ENCODE measurements around the gene FSTL5. TPM values are rescaled to one million over a fixed set of nuclear protein-coding genes. Genes with fewer than 3 reads are reported as not detected.

Gene FSTL5
- total RNA-seq, 1 donor from 2014 or later, result not detected

DNA sequence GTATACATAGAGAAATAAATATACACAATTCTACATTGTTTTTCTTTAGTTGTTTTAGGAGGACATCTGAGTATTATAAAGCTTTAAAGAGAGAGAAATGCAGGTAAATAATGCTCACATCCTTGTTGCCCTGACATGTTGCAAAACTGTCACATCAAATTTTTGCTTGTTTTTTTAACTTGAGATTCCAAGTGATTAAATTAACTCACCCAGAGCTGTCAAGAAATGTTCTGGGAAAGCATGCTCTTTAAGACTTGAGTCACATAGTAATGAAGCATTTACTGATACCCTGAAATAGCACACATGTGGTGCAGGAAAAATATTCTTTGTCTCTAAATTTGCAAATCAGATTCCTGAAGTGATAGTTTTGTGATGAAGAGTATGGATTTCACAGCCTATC is 665.6 kb downstream of the FSTL5 start:
- DNase-seq, result no peak
- H3K27me3 ChIP-seq (ENCODE audit: low read depth), result no peaks in the 10 kb centered on the region
- no peak overlapping the region for H3K27ac ChIP-seq
- H3K36me3 ChIP-seq, result no peaks in the 10 kb centered on the region
- no peaks in the 10 kb centered on the region for H3K9me3 ChIP-seq
- H3K4me1 ChIP-seq, result no peaks in the 10 kb centered on the region
- ATAC-seq, result no peak
- intact Hi-C loops (cut with DNase I), result no loop called here
- H3K4me3 ChIP-seq, result no peak overlapping the region
- TF ChIP-seq, protein P1, sequence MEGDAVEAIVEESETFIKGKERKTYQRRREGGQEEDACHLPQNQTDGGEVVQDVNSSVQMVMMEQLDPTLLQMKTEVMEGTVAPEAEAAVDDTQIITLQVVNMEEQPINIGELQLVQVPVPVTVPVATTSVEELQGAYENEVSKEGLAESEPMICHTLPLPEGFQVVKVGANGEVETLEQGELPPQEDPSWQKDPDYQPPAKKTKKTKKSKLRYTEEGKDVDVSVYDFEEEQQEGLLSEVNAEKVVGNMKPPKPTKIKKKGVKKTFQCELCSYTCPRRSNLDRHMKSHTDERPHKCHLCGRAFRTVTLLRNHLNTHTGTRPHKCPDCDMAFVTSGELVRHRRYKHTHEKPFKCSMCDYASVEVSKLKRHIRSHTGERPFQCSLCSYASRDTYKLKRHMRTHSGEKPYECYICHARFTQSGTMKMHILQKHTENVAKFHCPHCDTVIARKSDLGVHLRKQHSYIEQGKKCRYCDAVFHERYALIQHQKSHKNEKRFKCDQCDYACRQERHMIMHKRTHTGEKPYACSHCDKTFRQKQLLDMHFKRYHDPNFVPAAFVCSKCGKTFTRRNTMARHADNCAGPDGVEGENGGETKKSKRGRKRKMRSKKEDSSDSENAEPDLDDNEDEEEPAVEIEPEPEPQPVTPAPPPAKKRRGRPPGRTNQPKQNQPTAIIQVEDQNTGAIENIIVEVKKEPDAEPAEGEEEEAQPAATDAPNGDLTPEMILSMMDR (IDR thresholded peaks at IDR 0.05), result no peak

DNA sequence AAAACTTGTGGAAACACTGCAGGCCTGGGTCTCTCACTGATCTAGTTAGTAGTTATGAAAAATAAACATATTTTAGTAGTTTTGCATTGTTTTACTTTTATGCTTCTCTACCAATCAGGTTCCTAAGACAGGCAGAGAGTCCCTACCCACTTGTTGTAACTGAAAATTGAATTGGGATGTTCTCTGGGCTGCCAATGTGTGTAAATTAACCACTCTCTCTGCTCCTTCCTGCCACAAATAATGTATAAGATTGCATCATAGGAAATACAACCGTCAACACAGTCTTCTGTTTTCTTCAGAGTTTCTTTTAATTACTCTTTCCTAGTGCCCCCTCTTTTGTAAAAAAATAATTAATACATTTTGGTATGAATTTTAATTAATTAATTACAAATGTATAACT is 677.3 kb downstream of the FSTL5 start:
- H3K4me3 ChIP-seq, result no peak overlapping the region
- no peaks in the 10 kb centered on the region for H3K4me1 ChIP-seq
- intact Hi-C loops (cut with DNase I), result no loop called here
- H3K36me3 ChIP-seq, result no peaks in the 10 kb centered on the region
- no peak overlapping the region for H3K27ac ChIP-seq
- DNase-seq (no peak), ATAC-seq (no peak)
- TF ChIP-seq, protein P1 (IDR thresholded peaks at IDR 0.05), result no peak
- no peaks in the 10 kb centered on the region for H3K27me3 ChIP-seq (ENCODE audit: low read depth)
- no peaks in the 10 kb centered on the region for H3K9me3 ChIP-seq

DNA sequence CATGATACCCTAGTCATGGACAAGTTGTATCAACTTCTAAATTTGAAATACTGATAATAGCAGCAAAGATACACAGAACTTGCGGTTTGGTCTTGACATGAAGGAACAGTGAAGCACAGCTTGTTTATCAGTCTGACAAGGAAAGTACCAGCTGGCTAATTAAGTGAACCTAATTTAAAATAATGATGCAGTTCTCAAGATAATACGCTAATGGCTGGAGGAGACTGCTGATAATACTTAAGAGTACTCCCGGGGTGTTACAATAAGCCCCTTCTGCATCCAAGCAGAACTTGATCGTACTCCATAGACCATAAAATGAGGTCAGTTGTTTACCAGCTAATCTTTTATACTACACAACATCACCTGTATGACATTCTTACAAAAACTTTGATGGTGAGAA is 697.5 kb downstream of the FSTL5 start:
- DNase-seq (no peak), ATAC-seq (no peak)
- Histone ChIP-seq H3K4me3 (no peak overlapping the region), H3K27ac (no peak overlapping the region), H3K4me1 (no peaks in the 10 kb centered on the region), H3K36me3 (no peaks in the 10 kb centered on the region), H3K9me3 (no peaks in the 10 kb centered on the region), H3K27me3 (ENCODE audit: low read depth) (no peaks in the 10 kb centered on the region)
- TF ChIP-seq, protein P1 (IDR thresholded peaks at IDR 0.05), result no peak
- intact Hi-C loops (cut with DNase I), result no loop called here

DNA sequence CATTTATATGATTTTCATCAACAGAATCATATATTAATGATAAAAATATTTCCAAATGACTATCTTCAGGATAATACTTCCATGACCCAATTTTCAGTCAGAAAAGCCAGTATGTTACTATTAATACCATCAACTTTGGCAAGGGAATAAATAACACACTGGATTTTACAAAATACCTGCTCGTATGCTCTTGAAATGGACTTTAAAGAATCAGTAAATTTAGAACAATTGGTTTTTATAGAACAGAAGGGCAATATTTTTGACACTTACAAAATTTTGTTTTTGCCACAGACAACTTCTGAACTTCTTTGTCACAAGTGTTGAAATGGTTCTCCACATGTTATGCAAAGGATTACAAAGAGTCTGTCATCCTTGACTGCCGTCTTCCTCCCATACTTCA is 700.4 kb downstream of the FSTL5 start:
- H3K9me3 ChIP-seq, result no peaks in the 10 kb centered on the region

DNA sequence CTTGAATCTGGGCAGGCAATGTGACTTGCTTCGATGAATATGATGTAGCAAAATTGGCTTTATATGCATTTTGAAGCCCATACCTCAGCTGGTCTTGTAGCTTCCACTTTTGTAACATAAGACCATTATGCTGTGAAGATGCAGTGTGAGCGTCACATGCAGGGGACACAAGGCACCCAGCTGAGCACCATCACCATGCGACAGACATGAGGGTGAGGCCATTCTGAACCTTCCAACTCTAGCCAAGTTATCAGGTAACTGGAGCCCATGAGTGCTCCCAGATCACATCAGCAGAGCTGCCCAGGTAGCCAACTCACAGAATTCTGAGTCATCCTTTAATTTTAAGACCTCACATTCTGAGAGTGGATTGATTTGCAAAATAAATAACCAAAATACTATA is 705.9 kb downstream of the FSTL5 start:
- intact Hi-C loops (cut with DNase I), result no loop called here
- no peak overlapping the region for H3K27ac ChIP-seq
- no peaks in the 10 kb centered on the region for H3K36me3 ChIP-seq
- no peaks in the 10 kb centered on the region for H3K27me3 ChIP-seq (ENCODE audit: low read depth)
- no peak overlapping the region for H3K4me3 ChIP-seq
- ATAC-seq, result no peak
- DNase-seq, result no peak
- H3K4me1 ChIP-seq, result no peaks in the 10 kb centered on the region
- H3K9me3 ChIP-seq, result no peaks in the 10 kb centered on the region
- TF ChIP-seq, protein P1 (IDR thresholded peaks at IDR 0.05), result no peak

More for the DNA sequence above, 700.4 kb downstream of the FSTL5 start:
- TF ChIP-seq, protein P1 (IDR thresholded peaks at IDR 0.05), result no peak
- H3K27me3 ChIP-seq (ENCODE audit: low read depth), result no peaks in the 10 kb centered on the region
- ATAC-seq, result no peak
- no peak overlapping the region for H3K4me3 ChIP-seq
- H3K4me1 ChIP-seq, result no peaks in the 10 kb centered on the region
- H3K27ac ChIP-seq, result no peak overlapping the region
- no peaks in the 10 kb centered on the region for H3K36me3 ChIP-seq
- DNase-seq, result no peak
- intact Hi-C loops (cut with DNase I), result no loop called here

DNA sequence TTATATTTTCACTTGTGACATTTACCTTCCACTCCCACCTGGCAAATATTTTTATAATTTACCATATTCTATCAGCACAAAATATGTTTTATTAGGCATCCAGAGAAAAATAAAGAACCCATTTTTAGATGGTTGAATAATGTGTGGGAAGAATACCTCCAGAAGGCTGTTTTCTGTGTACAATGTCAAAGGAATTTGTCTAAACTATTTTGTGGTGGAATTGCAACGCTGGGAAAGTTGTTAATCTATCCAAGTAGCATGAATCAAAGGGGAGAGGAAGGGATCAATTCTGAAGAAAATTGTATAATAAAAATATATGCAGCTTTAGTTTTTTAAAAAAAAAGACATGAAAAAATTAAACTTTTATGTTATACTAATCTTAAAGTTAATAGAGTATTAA is 706.5 kb downstream of the FSTL5 start:
- intact Hi-C loops (cut with DNase I), result no loop called here
- DNase-seq (no peak), ATAC-seq (no peak)
- Histone ChIP-seq H3K27ac (no peak overlapping the region), H3K4me1 (no peaks in the 10 kb centered on the region), H3K4me3 (no peak overlapping the region), H3K9me3 (no peaks in the 10 kb centered on the region), H3K36me3 (no peaks in the 10 kb centered on the region), H3K27me3 (ENCODE audit: low read depth) (no peaks in the 10 kb centered on the region)
- TF ChIP-seq, protein P1 (IDR thresholded peaks at IDR 0.05), result no peak
